Measurements from ENCODE around the gene CYP46A1.

CYP46A1 gene

GRCh38 chr14:99685596-99685995 lies 1.5 kb downstream of the CYP46A1 start:
- H3K4me1 Mint-ChIP-seq (ENCODE audit: low read depth), result peaks cover 8% of the 10 kb centered on the region
- H3K4me3 Mint-ChIP-seq, result peak overlapping the region; percentile 66
- H3K27me3 Mint-ChIP-seq (ENCODE audit: low read depth), result peaks cover 48% of the 10 kb centered on the region
- no peaks in the 10 kb centered on the region for H3K36me3 Mint-ChIP-seq (ENCODE audit: low read depth)
- no peak overlapping the region for H3K27ac Mint-ChIP-seq
- H3K9me3 Mint-ChIP-seq, result no peaks in the 10 kb centered on the region

GRCh38 chr14:99686557-99687283 lies 2.6 kb downstream of the CYP46A1 start:
- no peaks in the 10 kb centered on the region for H3K9me3 Mint-ChIP-seq
- H3K4me3 Mint-ChIP-seq, result no peak overlapping the region
- no peak overlapping the region for H3K27ac Mint-ChIP-seq
- H3K27me3 Mint-ChIP-seq (ENCODE audit: low read depth), result peaks cover 48% of the 10 kb centered on the region
- H3K4me1 Mint-ChIP-seq (ENCODE audit: low read depth), result peaks cover 8% of the 10 kb centered on the region
- no peaks in the 10 kb centered on the region for H3K36me3 Mint-ChIP-seq (ENCODE audit: low read depth)

- Mint-ChIP-seq H3K4me1 (ENCODE audit: low read depth) (peaks cover 7% of the 10 kb centered on the region), H3K27me3 (ENCODE audit: low read depth) (peaks cover 48% of the 10 kb centered on the region), H3K9me3 (no peaks in the 10 kb centered on the region), H3K36me3 (ENCODE audit: low read depth) (no peaks in the 10 kb centered on the region), H3K27ac (no peak overlapping the region), H3K4me3 (no peak overlapping the region)
Measured at GRCh38 chr14:99687284-99688209, 3.4 kb downstream of the CYP46A1 start.

GRCh38 chr14:99688210-99688581 lies 4.1 kb downstream of the CYP46A1 start:
- peaks cover 48% of the 10 kb centered on the region for H3K27me3 Mint-ChIP-seq (ENCODE audit: low read depth)
- no peak overlapping the region for H3K27ac Mint-ChIP-seq
- H3K9me3 Mint-ChIP-seq, result no peaks in the 10 kb centered on the region
- no peak overlapping the region for H3K4me3 Mint-ChIP-seq
- no peaks in the 10 kb centered on the region for H3K36me3 Mint-ChIP-seq (ENCODE audit: low read depth)
- H3K4me1 Mint-ChIP-seq (ENCODE audit: low read depth), result peaks cover 3% of the 10 kb centered on the region

GRCh38 chr14:99688629-99689028 lies 4.5 kb downstream of the CYP46A1 start:
- H3K9me3 Mint-ChIP-seq, result no peaks in the 10 kb centered on the region
- H3K4me3 Mint-ChIP-seq, result no peak overlapping the region
- H3K27ac Mint-ChIP-seq, result no peak overlapping the region
- peaks cover 48% of the 10 kb centered on the region for H3K27me3 Mint-ChIP-seq (ENCODE audit: low read depth)
- peaks cover 3% of the 10 kb centered on the region for H3K4me1 Mint-ChIP-seq (ENCODE audit: low read depth)
- H3K36me3 Mint-ChIP-seq (ENCODE audit: low read depth), result no peaks in the 10 kb centered on the region

- Mint-ChIP-seq H3K4me1 (ENCODE audit: low read depth) (peaks cover 3% of the 10 kb centered on the region), H3K27ac (no peak overlapping the region), H3K27me3 (ENCODE audit: low read depth) (peaks cover 57% of the 10 kb centered on the region), H3K4me3 (no peak overlapping the region), H3K9me3 (no peaks in the 10 kb centered on the region), H3K36me3 (ENCODE audit: low read depth) (no peaks in the 10 kb centered on the region)
Measured at GRCh38 chr14:99689266-99690236, 5.5 kb downstream of the CYP46A1 start.

GRCh38 chr14:99690636-99691035 lies 6.5 kb downstream of the CYP46A1 start:
- no peak overlapping the region for H3K27ac Mint-ChIP-seq
- no peak overlapping the region for H3K4me3 Mint-ChIP-seq
- peaks cover 54% of the 10 kb centered on the region for H3K27me3 Mint-ChIP-seq (ENCODE audit: low read depth)
- no peaks in the 10 kb centered on the region for H3K36me3 Mint-ChIP-seq (ENCODE audit: low read depth)
- no peaks in the 10 kb centered on the region for H3K9me3 Mint-ChIP-seq
- H3K4me1 Mint-ChIP-seq (ENCODE audit: low read depth), result peaks cover 3% of the 10 kb centered on the region

- Mint-ChIP-seq H3K36me3 (ENCODE audit: low read depth) (no peaks in the 10 kb centered on the region), H3K4me1 (ENCODE audit: low read depth) (peaks cover 1% of the 10 kb centered on the region), H3K4me3 (no peak overlapping the region), H3K27me3 (ENCODE audit: low read depth) (peaks cover 52% of the 10 kb centered on the region), H3K27ac (no peak overlapping the region), H3K9me3 (no peaks in the 10 kb centered on the region)
Measured at GRCh38 chr14:99691111-99691885, 7.2 kb downstream of the CYP46A1 start.

GRCh38 chr14:99693918-99694317 lies 9.8 kb downstream of the CYP46A1 start:
- Mint-ChIP-seq H3K27me3 (ENCODE audit: low read depth) (peaks cover 37% of the 10 kb centered on the region), H3K27ac (no peak overlapping the region), H3K9me3 (no peaks in the 10 kb centered on the region), H3K36me3 (ENCODE audit: low read depth) (no peaks in the 10 kb centered on the region), H3K4me1 (ENCODE audit: low read depth) (no peaks in the 10 kb centered on the region), H3K4me3 (no peak overlapping the region)

GRCh38 chr14:99696929-99697328 lies 12.8 kb downstream of the CYP46A1 start:
- H3K27me3 Mint-ChIP-seq (ENCODE audit: low read depth), result peaks cover 25% of the 10 kb centered on the region
- H3K36me3 Mint-ChIP-seq (ENCODE audit: low read depth), result no peaks in the 10 kb centered on the region
- no peak overlapping the region for H3K4me3 Mint-ChIP-seq
- no peaks in the 10 kb centered on the region for H3K4me1 Mint-ChIP-seq (ENCODE audit: low read depth)
- H3K9me3 Mint-ChIP-seq, result peaks cover under 1% of the 10 kb centered on the region
- no peak overlapping the region for H3K27ac Mint-ChIP-seq

GRCh38 chr14:99698236-99698635 lies 14.1 kb downstream of the CYP46A1 start:
- no peaks in the 10 kb centered on the region for H3K4me1 Mint-ChIP-seq (ENCODE audit: low read depth)
- peaks cover 2% of the 10 kb centered on the region for H3K36me3 Mint-ChIP-seq (ENCODE audit: low read depth)
- H3K27me3 Mint-ChIP-seq (ENCODE audit: low read depth), result peaks cover 25% of the 10 kb centered on the region
- H3K9me3 Mint-ChIP-seq, result peaks cover 10% of the 10 kb centered on the region
- no peak overlapping the region for H3K27ac Mint-ChIP-seq
- H3K4me3 Mint-ChIP-seq, result no peak overlapping the region

- no peaks in the 10 kb centered on the region for H3K4me1 Mint-ChIP-seq (ENCODE audit: low read depth)
Measured at GRCh38 chr14:99698642-99699041, 14.5 kb downstream of the CYP46A1 start.

GRCh38 chr14:99699085-99699760 lies 15.1 kb downstream of the CYP46A1 start:
- peaks cover 16% of the 10 kb centered on the region for H3K9me3 Mint-ChIP-seq
- H3K27ac Mint-ChIP-seq, result no peak overlapping the region
- H3K4me3 Mint-ChIP-seq, result no peak overlapping the region
- peaks cover 5% of the 10 kb centered on the region for H3K36me3 Mint-ChIP-seq (ENCODE audit: low read depth)
- peaks cover 20% of the 10 kb centered on the region for H3K27me3 Mint-ChIP-seq (ENCODE audit: low read depth)
- no peaks in the 10 kb centered on the region for H3K4me1 Mint-ChIP-seq (ENCODE audit: low read depth)

More at GRCh38 chr14:99698642-99699041, 14.5 kb downstream of the CYP46A1 start:
- Mint-ChIP-seq H3K9me3 (peaks cover 14% of the 10 kb centered on the region), H3K27me3 (ENCODE audit: low read depth) (peaks cover 25% of the 10 kb centered on the region), H3K27ac (no peak overlapping the region), H3K36me3 (ENCODE audit: low read depth) (peaks cover 5% of the 10 kb centered on the region), H3K4me3 (no peak overlapping the region)

Data from T-helper 1 cell treated with Interleukin-12 subunit alpha and Interleukin-12 subunit beta and Interleukin-4 antibody, amounts not matched to agents 30 μg/mL and 1 μg/mL, for 36 hours (primary cell).